Measurements from ENCODE around the gene BTD.

The BTD gene

DNA sequence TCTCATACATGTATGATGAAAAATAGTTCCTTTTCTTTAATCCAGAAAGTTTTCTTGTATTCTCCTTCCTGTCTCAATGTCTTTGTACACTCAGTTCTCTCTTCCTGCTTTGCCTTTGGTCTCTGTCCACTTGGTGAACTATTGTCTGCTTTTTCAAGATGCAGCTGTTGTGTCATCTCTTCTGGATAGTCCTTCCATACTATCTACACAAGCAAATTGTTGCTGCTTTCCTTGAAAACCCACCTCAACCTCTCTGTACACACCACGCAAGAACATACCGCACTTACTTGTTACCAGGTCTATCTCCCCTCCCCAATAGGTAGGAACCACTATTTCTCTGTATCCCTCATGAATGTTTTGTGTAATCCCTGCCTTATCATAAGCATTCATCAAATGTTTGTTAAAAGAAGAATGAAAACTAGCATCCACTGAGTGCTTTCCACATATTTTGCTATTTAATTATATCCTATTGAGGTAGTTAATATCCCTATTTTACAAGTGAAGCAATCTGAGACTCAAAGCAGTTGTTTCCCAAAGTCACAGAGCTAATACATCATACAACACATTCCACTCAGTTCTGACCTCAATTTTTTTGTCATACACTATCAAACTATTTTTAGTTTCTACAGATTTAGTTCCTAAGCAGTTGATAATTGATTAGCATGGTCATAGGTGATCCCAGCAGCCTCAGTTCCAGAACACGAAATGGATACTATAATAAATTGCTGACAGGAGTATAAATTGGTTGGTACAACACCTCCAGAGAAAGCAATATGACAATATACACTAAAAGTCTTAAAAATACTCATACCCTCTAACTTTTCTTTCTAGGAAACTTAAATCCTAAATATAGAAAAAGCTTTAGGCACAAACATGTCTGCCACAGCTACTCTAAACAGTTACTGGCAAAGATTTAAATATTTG, 19.8 kb upstream of the BTD start:
- TF ChIP-seq, protein P1, sequence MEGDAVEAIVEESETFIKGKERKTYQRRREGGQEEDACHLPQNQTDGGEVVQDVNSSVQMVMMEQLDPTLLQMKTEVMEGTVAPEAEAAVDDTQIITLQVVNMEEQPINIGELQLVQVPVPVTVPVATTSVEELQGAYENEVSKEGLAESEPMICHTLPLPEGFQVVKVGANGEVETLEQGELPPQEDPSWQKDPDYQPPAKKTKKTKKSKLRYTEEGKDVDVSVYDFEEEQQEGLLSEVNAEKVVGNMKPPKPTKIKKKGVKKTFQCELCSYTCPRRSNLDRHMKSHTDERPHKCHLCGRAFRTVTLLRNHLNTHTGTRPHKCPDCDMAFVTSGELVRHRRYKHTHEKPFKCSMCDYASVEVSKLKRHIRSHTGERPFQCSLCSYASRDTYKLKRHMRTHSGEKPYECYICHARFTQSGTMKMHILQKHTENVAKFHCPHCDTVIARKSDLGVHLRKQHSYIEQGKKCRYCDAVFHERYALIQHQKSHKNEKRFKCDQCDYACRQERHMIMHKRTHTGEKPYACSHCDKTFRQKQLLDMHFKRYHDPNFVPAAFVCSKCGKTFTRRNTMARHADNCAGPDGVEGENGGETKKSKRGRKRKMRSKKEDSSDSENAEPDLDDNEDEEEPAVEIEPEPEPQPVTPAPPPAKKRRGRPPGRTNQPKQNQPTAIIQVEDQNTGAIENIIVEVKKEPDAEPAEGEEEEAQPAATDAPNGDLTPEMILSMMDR (IDR thresholded peaks at IDR 0.05; ENCODE audit: low read depth, low read length, missing control alignments), result no peak
- DNase-seq (ENCODE audit: extremely low read depth, low read depth), result no peak
- H3K4me3 ChIP-seq (replicated peaks; ENCODE audit: low read depth, low read length), result no peak overlapping the region

DNA sequence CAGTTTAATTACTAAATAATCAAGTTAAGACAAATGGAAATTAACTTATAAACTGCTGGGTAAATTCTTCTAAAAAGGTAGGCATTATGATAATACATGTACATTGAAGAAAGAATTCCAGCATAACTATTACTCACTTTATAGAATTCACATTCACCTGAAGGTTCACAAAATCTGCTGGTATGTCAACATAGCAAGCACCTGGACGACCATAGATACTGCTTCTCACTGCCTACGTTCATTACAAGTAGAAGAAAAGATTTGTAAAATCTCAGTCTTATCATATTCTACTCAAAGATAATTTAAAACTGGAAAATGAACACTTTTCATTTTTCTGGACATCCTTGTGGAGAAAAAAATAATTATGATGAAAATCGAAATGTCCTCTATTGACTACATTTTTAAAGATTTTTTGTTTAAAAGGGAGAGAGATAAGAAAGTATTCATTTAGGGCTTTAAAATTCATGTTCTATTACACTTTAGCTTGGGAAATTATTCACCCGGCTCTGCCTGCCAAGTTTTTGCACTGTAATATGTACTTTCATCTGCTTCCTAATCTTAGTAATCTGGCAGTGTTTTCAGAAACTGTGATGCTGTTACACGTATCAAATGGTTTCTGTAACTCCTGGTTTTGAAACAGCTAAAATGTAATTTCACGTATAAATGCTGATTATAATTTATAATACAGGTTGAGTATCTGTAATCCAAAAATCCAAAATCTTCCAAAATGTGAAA, 16.3 kb upstream of the BTD start:
- TF ChIP-seq, protein P1 (IDR thresholded peaks at IDR 0.05; ENCODE audit: low read depth, low read length, missing control alignments), result no peak
- no peak for DNase-seq (ENCODE audit: extremely low read depth, low read depth)
- no peak overlapping the region for H3K4me3 ChIP-seq (replicated peaks; ENCODE audit: low read depth, low read length)

DNA sequence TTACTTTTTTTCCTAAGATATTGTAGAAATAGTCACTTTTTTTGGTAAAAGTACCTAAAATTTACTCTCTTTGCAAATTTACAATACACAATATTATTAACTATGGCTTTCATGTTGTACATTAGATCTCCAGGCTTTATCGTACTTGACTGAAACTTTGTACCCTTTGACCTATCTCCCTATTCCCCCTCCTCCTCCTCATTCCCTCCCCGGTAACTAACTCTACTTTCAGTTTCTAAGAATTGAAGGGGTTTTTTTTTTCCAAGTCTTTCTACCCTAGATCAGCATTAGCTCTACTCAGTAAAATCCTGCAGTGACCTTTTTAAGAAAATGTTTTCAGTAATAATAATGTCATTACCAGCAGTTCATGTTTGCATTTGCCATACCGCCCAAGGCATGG, 10.3 kb upstream of the BTD start:
- TF ChIP-seq, protein P1 (IDR thresholded peaks at IDR 0.05; ENCODE audit: low read depth, low read length, missing control alignments), result no peak
- H3K4me3 ChIP-seq (replicated peaks; ENCODE audit: low read depth, low read length), result no peak overlapping the region
- DNase-seq (ENCODE audit: extremely low read depth, low read depth), result no peak

DNA sequence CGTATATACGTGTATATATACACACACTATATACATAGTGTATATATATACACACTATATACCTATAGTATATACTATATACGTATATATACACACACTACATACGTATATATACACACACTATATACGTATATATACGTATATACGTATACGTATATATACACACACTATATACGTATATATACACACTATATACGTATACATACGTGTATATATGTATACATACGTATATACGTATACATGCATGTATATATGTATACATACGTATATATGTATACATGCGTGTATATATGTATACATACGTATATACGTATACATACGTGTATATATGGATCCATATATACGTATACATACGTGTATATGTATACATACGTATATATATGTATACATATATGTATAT, 9.6 kb upstream of the BTD start:
- TF ChIP-seq, protein P1 (IDR thresholded peaks at IDR 0.05; ENCODE audit: low read depth, low read length, missing control alignments), result no peak
- no peak for DNase-seq (ENCODE audit: extremely low read depth, low read depth)
- H3K4me3 ChIP-seq (replicated peaks; ENCODE audit: low read depth, low read length), result no peak overlapping the region

DNA sequence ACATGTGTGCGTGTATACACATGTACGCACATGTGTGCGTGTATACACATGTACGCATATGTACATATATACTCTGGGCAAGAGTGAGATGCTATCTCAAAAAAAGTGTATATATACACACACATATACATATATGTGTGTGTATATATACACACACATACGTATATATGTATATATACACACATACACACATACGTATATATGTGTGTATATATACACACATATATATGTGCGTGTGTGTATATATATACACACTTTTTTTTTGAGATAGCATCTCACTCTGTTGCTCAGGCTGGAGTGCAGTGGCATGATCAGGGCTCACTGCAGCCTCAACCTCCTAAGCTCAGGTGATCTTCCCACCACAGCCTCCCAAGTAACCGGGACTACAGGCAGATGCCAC, 8.6 kb upstream of the BTD start:
- H3K4me3 ChIP-seq (replicated peaks; ENCODE audit: low read depth, low read length), result no peak overlapping the region
- TF ChIP-seq, protein P1 (IDR thresholded peaks at IDR 0.05; ENCODE audit: low read depth, low read length, missing control alignments), result no peak
- no peak for DNase-seq (ENCODE audit: extremely low read depth, low read depth)

DNA sequence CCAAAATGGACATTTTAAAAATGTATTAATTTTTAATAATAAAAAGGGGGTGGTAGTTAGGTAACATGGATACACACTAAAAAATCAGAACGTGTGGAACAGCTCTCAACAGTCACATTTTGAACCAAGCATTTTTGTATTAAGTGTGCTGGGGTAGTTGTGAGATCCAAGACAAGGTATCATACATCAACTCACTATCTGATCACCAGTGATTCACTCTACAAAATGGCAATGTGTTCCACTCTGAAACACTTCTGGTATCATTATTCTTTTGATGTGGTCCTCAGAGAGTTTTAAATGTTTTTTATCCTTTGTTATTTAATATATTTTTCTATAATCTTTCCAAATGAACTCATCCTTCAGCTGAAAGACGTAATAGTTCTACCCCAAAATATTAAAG, 5.6 kb upstream of the BTD start:
- H3K4me3 ChIP-seq (replicated peaks; ENCODE audit: low read depth, low read length), result no peak overlapping the region
- TF ChIP-seq, protein P1 (IDR thresholded peaks at IDR 0.05; ENCODE audit: low read depth, low read length, missing control alignments), result no peak
- no peak for DNase-seq (ENCODE audit: extremely low read depth, low read depth)

All from HFF-Myc (cell line).